HG03039 (cell line): Measurements from ENCODE around the gene GLRX3.
"Not testable (repeated sequence)": the region's sequence is repeated elsewhere in the genome, so short reads cannot be mapped to it uniquely, and the experiment has no call there.

ENCODE experiments used
- ATAC-seq: cut with Tn5 transposase; IDR thresholded peaks from one replicate; pipeline ENCODE4 v1.9.1; 2021; ENCODE audit warnings: mild to moderate bottlenecking, moderate library complexity; ENCODE audit not compliant: unreplicated experiment

GLRX3 gene

GRCh38 chr10:130188195-130189175, 52.3 kb downstream of the GLRX3 start:
- ATAC-seq = no peak

DNA sequence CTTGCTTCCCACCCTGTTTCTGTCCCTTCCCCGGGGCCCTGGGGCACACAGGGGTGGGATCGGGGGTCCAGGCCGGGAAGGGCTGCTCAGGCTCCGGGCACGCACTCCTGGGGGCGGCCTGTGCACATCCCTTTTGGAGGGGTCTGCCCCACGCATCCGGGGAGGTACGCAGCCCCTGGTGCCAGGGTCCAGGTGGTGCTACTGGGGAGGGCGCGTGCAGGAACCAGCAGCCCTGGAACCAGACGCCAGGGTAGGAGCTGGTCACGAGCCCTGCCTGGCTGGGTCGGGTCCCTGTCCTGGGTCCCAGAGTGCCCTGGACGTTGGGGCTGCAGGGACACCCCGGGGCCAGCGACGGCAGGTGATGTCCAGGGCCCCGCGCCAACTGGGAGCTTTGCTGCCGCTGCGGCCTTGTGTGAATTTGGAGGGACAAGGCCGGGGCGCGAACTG, 53.4 kb downstream of the GLRX3 start:
- ATAC-seq = no peak

GRCh38 chr10:130190055-130190736, 54.0 kb downstream of the GLRX3 start:
- ATAC-seq = peak; percentile 87

DNA sequence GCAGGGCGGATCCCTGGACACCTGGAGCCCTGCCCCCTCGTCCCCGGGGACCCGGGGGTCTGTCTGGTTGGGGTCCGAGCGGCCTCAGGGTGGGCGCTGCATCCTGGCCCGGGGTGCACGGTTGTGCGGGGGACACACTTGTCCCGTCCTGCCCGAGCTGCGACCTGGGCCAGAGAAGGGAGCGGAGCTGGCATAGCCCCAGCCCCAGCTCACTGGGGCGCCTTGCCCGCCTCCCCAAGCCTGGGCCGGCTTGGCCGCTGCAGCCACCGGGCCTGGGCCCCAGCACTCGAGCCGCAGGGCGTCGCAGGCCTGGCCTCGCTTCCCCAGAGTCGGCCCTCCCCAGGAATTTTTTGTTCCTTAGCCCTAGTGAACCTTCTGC, 54.5 kb downstream of the GLRX3 start:
- no peak for ATAC-seq

GRCh38 chr10:130191380-130191779, 55.2 kb downstream of the GLRX3 start:
- no peak for ATAC-seq

GRCh38 chr10:130192276-130192848, 56.2 kb downstream of the GLRX3 start:
- no peak for ATAC-seq

DNA sequence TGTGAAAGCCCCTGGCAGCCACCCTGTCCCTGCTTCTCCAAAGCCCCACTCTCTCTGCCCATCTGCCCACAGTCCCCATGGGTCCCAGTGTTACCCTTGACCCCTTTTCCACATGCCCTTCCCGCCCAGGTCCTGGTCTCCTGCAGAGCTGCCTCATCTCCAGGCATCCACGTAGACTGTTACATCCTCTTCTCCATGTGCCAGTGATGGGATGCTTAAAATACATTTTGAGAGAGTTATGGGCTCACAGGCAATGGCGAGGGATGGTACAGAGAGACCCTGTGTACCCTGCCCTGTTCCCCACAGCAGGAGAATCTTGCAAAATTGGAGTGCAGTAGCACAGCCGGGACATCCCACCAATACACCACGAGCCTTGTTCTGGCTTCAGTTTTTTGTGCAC, 56.8 kb downstream of the GLRX3 start:
- no peak for ATAC-seq

GRCh38 chr10:130193493-130194193, 57.5 kb downstream of the GLRX3 start:
- no peak for ATAC-seq

DNA sequence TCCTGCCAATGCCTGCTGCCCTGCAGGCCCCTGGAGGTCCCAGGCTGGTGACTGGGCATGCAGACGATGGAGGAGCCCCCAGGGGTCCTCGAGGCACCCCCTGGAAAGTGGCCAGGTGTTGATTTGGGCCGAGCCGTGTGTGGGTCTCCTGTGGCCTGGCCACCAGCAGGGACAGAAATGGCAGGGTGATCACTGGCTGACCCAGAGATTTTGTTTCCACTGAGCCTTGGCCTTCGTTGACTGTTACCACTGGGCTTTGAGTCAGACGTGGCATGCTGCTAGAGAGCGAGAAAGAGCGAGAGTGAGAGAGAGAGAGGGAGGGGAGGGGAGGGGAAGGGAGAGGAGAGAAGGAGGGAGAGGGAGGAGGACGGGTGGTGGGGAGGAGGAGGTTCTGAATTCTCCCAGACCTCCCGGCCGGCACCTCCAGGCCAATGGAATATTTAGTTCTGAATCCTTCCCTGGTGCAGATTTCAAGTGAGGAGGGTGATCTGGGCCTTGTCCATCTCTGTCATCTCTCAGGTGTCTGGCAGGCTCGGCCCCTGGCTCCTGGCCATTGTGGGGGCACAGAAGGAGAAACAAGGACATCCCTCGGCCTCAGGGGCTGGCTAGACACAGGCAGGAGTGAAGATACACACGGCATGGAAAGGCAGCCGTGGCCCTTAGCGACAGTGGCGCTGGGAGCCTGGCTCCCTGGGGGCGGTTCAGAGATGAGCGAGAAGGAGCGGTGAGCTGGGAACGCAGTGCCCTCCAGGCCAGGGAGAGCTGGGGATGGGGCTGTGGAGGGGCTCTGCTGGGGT, 58.2 kb downstream of the GLRX3 start:
- ATAC-seq = no peak

- no peak for ATAC-seq
Observed at GRCh38 chr10:130194991-130195645, 58.9 kb downstream of the GLRX3 start.

DNA sequence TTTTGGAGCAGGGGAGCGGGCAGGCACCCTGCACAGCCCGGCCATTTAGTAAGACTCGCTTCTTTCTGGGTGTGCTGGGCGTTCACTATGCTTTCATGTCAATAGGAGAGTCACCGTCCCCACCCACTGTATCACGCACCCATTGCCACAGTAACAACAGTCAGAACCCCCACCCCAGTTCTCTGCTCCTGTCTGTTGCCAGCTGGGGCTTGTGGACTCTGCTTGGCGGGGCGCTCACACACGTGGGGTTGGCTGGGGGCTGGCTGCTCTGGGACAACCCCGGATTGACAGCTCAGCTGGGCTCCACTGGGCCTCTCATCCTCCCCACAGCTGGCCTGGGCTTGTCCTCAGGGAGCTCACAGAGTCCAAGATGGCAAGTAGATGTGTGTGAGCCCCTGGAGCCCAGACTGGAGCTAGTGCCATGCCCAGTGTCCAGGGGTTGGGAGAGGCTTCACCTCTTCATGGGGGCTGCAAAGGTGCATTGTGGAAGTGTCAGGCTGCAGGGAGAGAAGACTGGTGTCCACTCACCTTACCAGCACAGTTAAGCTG, 59.6 kb downstream of the GLRX3 start:
- no peak for ATAC-seq

DNA sequence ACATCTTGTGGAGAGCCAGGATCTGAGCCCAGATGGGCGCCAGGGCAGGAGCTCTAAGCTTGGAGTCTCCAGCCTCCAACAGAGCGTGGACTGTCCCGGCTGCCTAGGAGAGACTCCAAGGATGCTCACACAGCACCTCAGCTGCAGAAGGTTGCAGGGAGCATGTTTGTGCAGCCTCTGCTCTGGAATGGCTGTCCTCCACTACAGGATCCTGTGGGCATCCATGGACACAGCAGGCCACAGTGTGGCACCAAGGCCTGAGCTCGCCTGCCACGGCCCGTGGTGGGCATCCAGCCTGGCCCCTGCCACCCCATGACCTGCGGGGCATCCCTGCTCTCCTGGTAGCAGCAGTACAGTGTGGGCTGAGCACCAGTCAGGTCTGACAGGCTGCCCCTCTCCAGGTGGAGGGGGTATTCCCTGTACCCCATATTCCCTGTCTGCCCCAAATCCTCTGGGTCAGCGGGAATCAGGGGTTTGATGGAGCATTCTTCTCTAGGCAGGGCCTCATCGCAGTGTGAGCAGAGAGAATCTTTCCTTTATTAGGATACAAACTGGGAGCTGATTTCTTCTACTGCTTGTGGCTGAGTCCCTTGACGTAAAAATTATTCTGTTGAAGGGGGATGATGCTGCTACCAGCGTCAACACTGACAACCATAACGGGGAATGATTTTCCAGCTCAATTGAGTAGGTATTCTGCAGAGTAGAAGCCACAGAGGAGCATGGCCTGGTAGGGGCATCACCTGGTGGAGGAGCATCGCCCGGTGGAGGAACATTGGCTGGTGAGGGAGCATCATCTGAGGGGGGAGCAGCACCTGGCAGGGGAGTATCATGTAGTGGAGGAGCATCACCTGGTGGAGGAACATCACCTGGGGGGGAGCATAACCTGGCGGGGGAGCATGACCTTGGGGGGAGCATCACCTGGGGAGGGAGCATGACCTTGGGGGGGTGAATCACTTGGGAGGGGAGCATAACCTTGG, 60.6 kb downstream of the GLRX3 start:
- ATAC-seq = no peak

DNA sequence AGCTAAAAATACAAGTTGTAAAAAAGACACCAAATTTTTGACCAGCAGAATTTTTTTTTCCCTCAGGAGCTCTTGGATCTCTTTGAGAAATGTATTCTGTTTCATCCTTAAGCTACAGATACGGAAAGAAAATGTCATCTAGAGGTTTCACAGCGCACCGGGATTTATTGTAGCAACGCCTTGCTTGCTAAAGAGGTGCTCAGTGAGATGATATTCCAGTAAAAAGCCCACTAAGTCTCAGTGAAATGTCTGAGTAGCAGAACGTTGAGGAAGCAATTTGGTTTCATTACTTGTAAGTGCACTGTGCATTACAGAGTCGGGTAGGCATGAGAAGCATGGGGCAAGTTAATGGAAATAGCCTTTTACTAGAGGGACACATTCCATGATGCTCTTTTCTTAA, 62.5 kb downstream of the GLRX3 start:
- ATAC-seq = no peak

- ATAC-seq = no peak
Observed at GRCh38 chr10:130200179-130201042, 64.2 kb downstream of the GLRX3 start.

DNA sequence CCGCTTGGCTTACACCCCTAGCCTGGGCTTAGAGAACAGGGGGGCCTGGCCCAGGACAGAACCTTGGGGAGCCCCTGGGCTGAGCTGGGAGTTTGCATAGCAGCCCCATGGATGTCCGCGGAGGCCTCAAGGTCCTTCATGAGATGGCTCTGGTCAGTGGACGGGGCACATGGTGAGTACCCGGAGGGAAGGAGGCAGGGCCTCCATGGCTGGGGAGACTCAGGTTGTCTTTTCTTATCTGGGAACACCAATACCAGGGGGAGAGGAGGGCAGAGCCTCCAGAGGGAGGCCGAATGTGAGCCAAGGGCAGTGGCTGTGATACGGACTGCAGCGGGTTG, 64.8 kb downstream of the GLRX3 start:
- no peak for ATAC-seq

GRCh38 chr10:130202150-130202549, 66.0 kb downstream of the GLRX3 start:
- ATAC-seq = not testable (repeated sequence)

DNA sequence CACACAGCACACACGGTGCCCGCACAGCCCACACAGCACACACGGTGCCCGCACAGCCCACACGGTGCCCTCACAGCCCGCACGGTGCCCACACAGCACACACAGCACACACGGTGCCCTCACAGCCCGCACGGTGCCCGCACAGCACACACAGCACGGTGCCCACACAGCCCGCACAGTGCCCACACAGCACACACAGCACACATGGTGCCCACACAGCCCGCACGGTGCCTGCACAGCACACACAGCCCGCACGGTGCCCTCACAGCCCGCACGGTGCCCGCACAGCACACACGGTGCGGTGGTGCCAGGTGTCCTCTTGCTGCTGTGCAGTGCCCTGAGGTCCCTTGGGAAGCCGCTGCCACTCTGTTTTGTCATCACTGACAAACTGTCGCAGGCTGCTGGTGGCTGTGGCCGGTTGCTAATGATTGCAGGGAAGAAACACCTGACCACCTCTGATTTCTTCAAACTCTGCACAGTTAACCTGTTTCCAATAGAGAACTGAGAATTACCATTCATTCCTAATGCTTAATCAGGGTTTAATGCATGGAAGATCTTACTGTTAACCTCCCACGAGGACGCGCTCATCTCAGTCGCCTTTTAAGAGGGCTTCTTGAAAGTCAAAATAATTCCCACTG, 66.9 kb downstream of the GLRX3 start:
- no peak for ATAC-seq
